ENCODE results near the gene LMCD1. TPM values are rescaled to one million over a fixed set of nuclear protein-coding genes. Genes with fewer than 3 reads are reported as not detected.

Gene LMCD1
- total RNA-seq, 2 experiments from 2014 or later: 0.47 TPM; not detected in 1

- Histone ChIP-seq H3K36me3 (ENCODE audit: insufficient read depth, low read length) (no peaks in the 10 kb centered on the region), H2AFZ (ENCODE audit: low read length) (no peak overlapping the region), H3K4me1 (ENCODE audit: insufficient read depth, low read length, poor library complexity, severe bottlenecking) (no peaks in the 10 kb centered on the region), H3K79me2 (ENCODE audit: insufficient read depth, low read depth, low read length) (no peaks in the 10 kb centered on the region), H4K20me1 (ENCODE audit: insufficient read depth, low read length) (no peaks in the 10 kb centered on the region), H3K9me3 (ENCODE audit: low read length) (no peaks in the 10 kb centered on the region), H3K9me2 (ENCODE audit: insufficient read depth, low read length) (no peaks in the 10 kb centered on the region), H3K4me3 (ENCODE audit: low read depth, low read length, poor library complexity, severe bottlenecking) (no peak overlapping the region), H3K4me2 (ENCODE audit: low read length) (no peak overlapping the region), H3K27ac (ENCODE audit: low read depth, low read length, poor library complexity, severe bottlenecking) (no peak overlapping the region)
- no peak for TF ChIP-seq EZH2phosphoT487 (IDR thresholded peaks at IDR 0.05; ENCODE audit: borderline replicate concordance, low read depth, low read length)
- no peak for TF ChIP-seq CTCF (conservative IDR thresholded peaks at IDR 0.05; ENCODE audit: low read length)
- ChIA-PET CTCF (ENCODE audit: unreplicated experiment) (no interaction called here), POLR2A (interaction anchor here (1.2 kb wide), 1 partner anchor 16 kb away, joined by 3 read pairs; no protein-coding TSS in a partner anchor)
- no peak for DNase-seq (ENCODE audit: low spot score)
- no TSS peak for BruUV-seq (replicated peaks)
- intact Hi-C loops (cut with micrococcal nuclease; ENCODE audit: unreplicated experiment): no loop called here
Observed at GRCh38 chr3:8484409-8485140, 17.0 kb upstream of the LMCD1 start.

DNA sequence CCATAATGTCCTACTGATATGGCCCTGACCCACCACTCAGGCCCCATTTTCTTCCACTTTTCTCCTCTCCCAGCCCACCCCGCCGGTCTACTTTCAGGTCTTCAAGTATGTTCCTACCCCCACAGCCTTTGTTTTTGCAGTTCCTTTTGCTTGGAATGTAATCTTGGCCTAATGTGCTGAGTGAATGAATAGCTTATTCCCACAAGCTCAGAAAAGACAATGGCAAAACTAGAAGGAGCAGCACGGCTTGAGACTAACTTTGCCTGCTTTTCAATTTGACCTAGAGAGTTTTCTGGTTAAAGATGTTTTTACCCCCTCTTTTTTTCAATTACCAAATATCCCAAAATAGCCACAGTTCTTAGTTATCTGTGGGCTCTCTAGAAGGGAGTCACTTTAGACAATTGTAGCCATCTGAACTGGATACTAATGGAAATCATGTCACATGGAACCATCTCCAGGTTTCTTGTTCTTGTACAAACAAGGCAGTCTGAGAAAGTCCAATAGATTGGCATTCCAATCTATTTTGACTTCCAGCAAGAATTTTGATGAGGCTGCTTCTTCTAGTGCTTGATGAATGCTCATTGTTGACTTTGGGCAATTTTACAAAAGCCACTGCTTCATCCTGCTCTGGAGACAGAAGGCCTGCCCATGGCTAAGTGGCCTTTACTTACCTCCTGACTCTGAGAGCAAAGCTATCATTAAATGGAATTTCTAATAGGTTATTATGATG, 16.3 kb upstream of the LMCD1 start:
- BruUV-seq (replicated peaks): no TSS peak
- intact Hi-C loops (cut with micrococcal nuclease; ENCODE audit: unreplicated experiment): no loop called here
- no peaks in the 10 kb centered on the region for H3K9me2 ChIP-seq (ENCODE audit: insufficient read depth, low read length)
- POLR2A ChIA-PET: no interaction called here
- no peak overlapping the region for H3K4me3 ChIP-seq (ENCODE audit: low read depth, low read length, poor library complexity, severe bottlenecking)
- no peak overlapping the region for H3K4me2 ChIP-seq (ENCODE audit: low read length)
- no peaks in the 10 kb centered on the region for H3K9me3 ChIP-seq (ENCODE audit: low read length)
- H3K36me3 ChIP-seq (ENCODE audit: insufficient read depth, low read length): no peaks in the 10 kb centered on the region
- no peak overlapping the region for H2AFZ ChIP-seq (ENCODE audit: low read length)
- H3K79me2 ChIP-seq (ENCODE audit: insufficient read depth, low read depth, low read length): no peaks in the 10 kb centered on the region
- H3K4me1 ChIP-seq (ENCODE audit: insufficient read depth, low read length, poor library complexity, severe bottlenecking): no peaks in the 10 kb centered on the region
- no peak overlapping the region for H3K27ac ChIP-seq (ENCODE audit: low read depth, low read length, poor library complexity, severe bottlenecking)
- CTCF ChIA-PET (ENCODE audit: unreplicated experiment): no interaction called here
- no peaks in the 10 kb centered on the region for H4K20me1 ChIP-seq (ENCODE audit: insufficient read depth, low read length)
- no peak for DNase-seq (ENCODE audit: low spot score)
- TF ChIP-seq CTCF (conservative IDR thresholded peaks at IDR 0.05; ENCODE audit: low read length) (no peak), EZH2phosphoT487 (IDR thresholded peaks at IDR 0.05; ENCODE audit: borderline replicate concordance, low read depth, low read length) (no peak)

DNA sequence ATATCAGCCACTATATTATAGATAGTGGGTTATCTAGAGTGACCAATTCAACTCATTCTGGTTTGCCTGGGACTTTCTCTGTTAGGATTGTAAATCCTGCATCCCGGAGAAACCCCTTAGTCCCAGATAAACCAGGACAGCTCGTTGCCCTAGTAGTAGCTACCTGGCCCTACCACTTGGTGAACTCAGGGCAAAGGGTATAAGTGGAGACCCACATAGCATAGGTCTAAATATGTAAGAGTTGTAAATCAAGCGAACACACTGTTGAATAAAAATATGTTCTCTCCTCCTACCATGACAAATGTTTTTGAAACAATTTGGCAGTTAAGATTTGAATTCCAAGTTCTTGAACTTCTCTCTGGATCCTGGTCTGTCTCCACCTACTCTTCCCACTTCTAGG, 15.7 kb upstream of the LMCD1 start:
- BruUV-seq (replicated peaks): no TSS peak
- H3K4me3 ChIP-seq (ENCODE audit: low read depth, low read length, poor library complexity, severe bottlenecking): no peak overlapping the region
- no peak for DNase-seq (ENCODE audit: low spot score)
- intact Hi-C loops (cut with micrococcal nuclease; ENCODE audit: unreplicated experiment): no loop called here
- H3K4me2 ChIP-seq (ENCODE audit: low read length): no peak overlapping the region
- H3K79me2 ChIP-seq (ENCODE audit: insufficient read depth, low read depth, low read length): no peaks in the 10 kb centered on the region
- H3K9me2 ChIP-seq (ENCODE audit: insufficient read depth, low read length): no peaks in the 10 kb centered on the region
- no peaks in the 10 kb centered on the region for H3K36me3 ChIP-seq (ENCODE audit: insufficient read depth, low read length)
- ChIA-PET CTCF (ENCODE audit: unreplicated experiment) (no interaction called here), POLR2A (no interaction called here)
- H3K4me1 ChIP-seq (ENCODE audit: insufficient read depth, low read length, poor library complexity, severe bottlenecking): no peaks in the 10 kb centered on the region
- no peak overlapping the region for H3K27ac ChIP-seq (ENCODE audit: low read depth, low read length, poor library complexity, severe bottlenecking)
- no peaks in the 10 kb centered on the region for H4K20me1 ChIP-seq (ENCODE audit: insufficient read depth, low read length)
- no peak overlapping the region for H2AFZ ChIP-seq (ENCODE audit: low read length)
- H3K9me3 ChIP-seq (ENCODE audit: low read length): no peaks in the 10 kb centered on the region
- TF ChIP-seq EZH2phosphoT487 (IDR thresholded peaks at IDR 0.05; ENCODE audit: borderline replicate concordance, low read depth, low read length) (no peak), CTCF (conservative IDR thresholded peaks at IDR 0.05; ENCODE audit: low read length) (no peak)
